Measurements from ENCODE around the gene LZTR1. TPM values are rescaled to one million over a fixed set of nuclear protein-coding genes. Genes with fewer than 3 reads are reported as not detected.

The LZTR1 gene
- total and polyA plus RNA-seq, 4 donors, result 7.9 to 32.5 (median 13.2) TPM

DNA sequence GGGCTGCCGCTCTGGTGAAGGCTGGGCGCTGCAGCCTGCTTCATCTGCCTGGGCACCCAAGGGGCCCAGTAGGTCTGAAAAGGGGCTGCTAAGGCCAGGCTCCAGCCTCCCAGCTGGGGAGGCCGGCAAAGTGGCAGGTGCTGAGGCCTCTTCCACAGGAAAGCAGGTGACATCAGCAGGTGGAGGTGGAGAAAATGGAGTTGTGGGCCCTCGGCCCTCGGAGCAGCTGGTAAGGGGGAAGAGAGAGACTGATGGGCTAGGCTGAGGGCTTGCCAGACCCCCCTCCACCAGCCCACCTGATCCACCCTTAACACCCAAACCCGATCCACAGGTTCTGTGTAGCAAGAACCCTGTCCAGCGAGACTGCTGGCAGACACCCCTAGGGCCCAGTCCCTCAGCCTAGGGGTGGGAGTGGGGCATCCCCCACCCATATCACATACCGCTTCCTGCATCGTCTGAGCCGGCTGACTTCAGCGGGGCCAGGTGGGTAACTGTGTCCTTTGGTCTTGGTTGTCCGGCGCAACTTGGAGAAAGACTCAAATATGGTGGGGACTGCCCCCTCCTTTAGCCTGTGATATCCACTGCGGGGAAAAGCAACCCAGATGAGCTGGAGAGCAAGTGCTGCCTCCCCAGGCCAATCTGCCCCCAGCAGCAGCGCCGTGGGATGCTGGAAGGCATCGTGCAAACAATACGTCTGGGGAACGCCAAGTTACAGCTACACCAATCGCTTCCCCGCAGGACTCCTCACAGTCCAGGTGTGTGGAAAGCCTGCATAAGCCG lies 18.3 kb downstream of the LZTR1 start (continued):
- TF ChIP-seq MAX (IDR thresholded peaks at IDR 0.05) (no peak), RAD21 (IDR thresholded peaks at IDR 0.05) (no peak), GABPA (IDR thresholded peaks at IDR 0.05 in 1 of 2, conservative IDR thresholded peaks at IDR 0.05 in 1 of 2) (no peak), EGR1 (IDR thresholded peaks at IDR 0.05; ENCODE audit: low read depth in 2 of 2) (no peak), FOXA2 (IDR thresholded peaks at IDR 0.05) (no peak), HNF4G (IDR thresholded peaks at IDR 0.05) (no peak)
- TF ChIP-seq, protein P1, sequence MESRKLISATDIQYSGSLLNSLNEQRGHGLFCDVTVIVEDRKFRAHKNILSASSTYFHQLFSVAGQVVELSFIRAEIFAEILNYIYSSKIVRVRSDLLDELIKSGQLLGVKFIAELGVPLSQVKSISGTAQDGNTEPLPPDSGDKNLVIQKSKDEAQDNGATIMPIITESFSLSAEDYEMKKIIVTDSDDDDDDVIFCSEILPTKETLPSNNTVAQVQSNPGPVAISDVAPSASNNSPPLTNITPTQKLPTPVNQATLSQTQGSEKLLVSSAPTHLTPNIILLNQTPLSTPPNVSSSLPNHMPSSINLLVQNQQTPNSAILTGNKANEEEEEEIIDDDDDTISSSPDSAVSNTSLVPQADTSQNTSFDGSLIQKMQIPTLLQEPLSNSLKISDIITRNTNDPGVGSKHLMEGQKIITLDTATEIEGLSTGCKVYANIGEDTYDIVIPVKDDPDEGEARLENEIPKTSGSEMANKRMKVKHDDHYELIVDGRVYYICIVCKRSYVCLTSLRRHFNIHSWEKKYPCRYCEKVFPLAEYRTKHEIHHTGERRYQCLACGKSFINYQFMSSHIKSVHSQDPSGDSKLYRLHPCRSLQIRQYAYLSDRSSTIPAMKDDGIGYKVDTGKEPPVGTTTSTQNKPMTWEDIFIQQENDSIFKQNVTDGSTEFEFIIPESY (IDR thresholded peaks at IDR 0.05), result no peak

DNA sequence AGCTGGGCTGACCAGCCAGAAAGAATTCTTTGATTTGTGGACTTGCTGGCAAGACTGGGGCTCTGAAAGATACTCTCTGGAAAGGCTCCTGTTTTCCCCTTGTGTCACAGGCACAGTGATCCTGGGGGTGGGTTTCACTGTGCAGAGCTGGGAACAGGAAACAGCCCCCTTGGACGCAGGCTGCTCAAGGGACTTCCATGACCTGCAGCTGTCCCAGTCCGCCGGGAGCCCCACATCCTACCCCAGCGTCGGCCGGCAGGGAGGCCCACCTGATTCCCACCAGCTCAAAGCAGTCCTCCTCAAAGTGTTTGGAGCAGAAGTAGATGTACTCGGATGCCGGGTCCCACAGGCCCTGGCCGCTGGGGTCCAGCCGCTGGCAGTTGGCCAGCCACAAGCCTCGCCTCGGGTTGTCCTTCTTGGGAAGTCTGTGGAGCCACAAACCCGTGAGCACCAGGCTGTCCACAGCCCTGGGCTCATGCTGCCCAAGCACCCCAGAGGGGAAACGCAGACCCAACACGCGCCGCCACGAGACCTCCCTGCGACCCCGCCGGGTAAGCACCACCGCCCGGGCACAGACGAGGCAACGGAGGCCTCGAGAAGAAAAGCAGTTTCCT lies 19.0 kb downstream of the LZTR1 start:
- no peak for DNase-seq (ENCODE audit: low spot score)
- TF ChIP-seq HNF4A (conservative IDR thresholded peaks at IDR 0.05) (no peak), YY1 (IDR thresholded peaks at IDR 0.05) (no peak), HNF4G (IDR thresholded peaks at IDR 0.05) (no peak), REST (IDR thresholded peaks at IDR 0.05) (no peak), SP1 (IDR thresholded peaks at IDR 0.05) (no peak), MAX (IDR thresholded peaks at IDR 0.05) (no peak), FOXA1 (IDR thresholded peaks at IDR 0.05) (no peak), RAD21 (IDR thresholded peaks at IDR 0.05) (no peak), FOXA2 (IDR thresholded peaks at IDR 0.05) (no peak), RXRA (IDR thresholded peaks at IDR 0.05) (no peak)
- TF ChIP-seq, protein P1 (IDR thresholded peaks at IDR 0.05), result no peak
- TF ChIP-seq, protein P2, sequence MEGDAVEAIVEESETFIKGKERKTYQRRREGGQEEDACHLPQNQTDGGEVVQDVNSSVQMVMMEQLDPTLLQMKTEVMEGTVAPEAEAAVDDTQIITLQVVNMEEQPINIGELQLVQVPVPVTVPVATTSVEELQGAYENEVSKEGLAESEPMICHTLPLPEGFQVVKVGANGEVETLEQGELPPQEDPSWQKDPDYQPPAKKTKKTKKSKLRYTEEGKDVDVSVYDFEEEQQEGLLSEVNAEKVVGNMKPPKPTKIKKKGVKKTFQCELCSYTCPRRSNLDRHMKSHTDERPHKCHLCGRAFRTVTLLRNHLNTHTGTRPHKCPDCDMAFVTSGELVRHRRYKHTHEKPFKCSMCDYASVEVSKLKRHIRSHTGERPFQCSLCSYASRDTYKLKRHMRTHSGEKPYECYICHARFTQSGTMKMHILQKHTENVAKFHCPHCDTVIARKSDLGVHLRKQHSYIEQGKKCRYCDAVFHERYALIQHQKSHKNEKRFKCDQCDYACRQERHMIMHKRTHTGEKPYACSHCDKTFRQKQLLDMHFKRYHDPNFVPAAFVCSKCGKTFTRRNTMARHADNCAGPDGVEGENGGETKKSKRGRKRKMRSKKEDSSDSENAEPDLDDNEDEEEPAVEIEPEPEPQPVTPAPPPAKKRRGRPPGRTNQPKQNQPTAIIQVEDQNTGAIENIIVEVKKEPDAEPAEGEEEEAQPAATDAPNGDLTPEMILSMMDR (IDR thresholded peaks at IDR 0.05; ENCODE audit: low read depth, low read length, missing input control), result no peak
- Histone ChIP-seq H3K9ac (ENCODE audit: low read depth in 1 of 2, low read length in 2 of 2) (peak overlapping the region; percentile 94 to 97), H3K27me3 (ENCODE audit: control insufficient read depth in 4 of 4, insufficient read depth in 4 of 4, low read length in 3 of 4) (no peaks in the 10 kb centered on the region), H3K36me3 (ENCODE audit: control insufficient read depth in 4 of 4, insufficient read depth in 3 of 4, low read depth in 1 of 4, low read length in 3 of 4) (peaks cover 0 to 32% (median 2%) of the 10 kb centered on the region in 4 donors), H3K4me1 (ENCODE audit: control insufficient read depth in 4 of 4, insufficient read depth in 4 of 4, low read length in 3 of 4) (peaks cover 12 to 30% (median 23%) of the 10 kb centered on the region in 4 donors), H3K9me3 (ENCODE audit: control insufficient read depth in 4 of 4, low read length in 3 of 4) (no peaks in the 10 kb centered on the region), H3K27ac (ENCODE audit: low read depth in 1 of 2, low read length in 2 of 2) (peak overlapping the region; percentile 91 to 96), H3K4me3 (ENCODE audit: low read depth in 1 of 3, low read length in 3 of 3) (peak overlapping the region; percentile 75 to 89 (median 87))
- 4% methylated on average over 26 of the region's 26 CpGs for WGBS

All from liver (tissue), 9 donors.